Measurements from ENCODE around the gene ANKRD35. TPM values are rescaled to one million over a fixed set of nuclear protein-coding genes. Genes with fewer than 3 reads are reported as not detected.
A peak's percentile ranks its signal among the peaks of the same experiment; 100 is the strongest.

ANKRD35 gene
- total RNA-seq, 3 donors from 2014 or later (not counting 1 experiment from before 2014, with no cell fraction given): 0.14 to 0.23 (median 0.23) TPM

DNA sequence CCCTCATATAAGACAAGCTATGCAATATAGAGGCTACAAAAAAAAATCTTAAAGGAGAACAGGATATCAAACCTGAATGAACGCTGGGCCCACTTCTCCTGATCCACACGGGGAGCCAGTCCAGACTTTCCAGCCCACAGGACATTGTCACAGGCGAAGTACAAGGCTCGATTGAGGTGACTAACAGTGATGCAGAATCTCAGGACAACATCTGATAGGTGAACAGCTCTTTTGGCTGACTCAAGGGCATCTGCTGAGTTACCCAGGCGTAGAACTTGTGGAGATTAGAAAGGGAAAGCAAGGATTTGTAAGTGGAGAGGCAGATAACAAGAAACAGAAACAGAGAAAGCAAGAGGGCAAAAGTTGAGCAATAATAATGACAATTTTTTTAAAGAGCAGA, 31.1 kb upstream of the ANKRD35 start:
- Histone ChIP-seq H3K4me1 (ENCODE audit: control insufficient read depth, insufficient read depth, low read length) (peaks cover 22% of the 10 kb centered on the region), H3K36me3 (ENCODE audit: control insufficient read depth, insufficient read depth, low read length) (peaks cover 32% of the 10 kb centered on the region), H3K27me3 (ENCODE audit: control insufficient read depth, insufficient read depth, low read length) (no peaks in the 10 kb centered on the region), H3K9me3 (ENCODE audit: control insufficient read depth, insufficient read depth, low read length) (no peaks in the 10 kb centered on the region), H3K27ac (ENCODE audit: low read length) (no peak overlapping the region), H3K4me3 (ENCODE audit: low read length) (no peak overlapping the region)
- no peaks in the 10 kb centered on the region for H3K27me3 Mint-ChIP-seq (ENCODE audit: low read depth in 2 of 2)
- peak overlapping the region; percentile 95 for H3K4me3 Mint-ChIP-seq
- ATAC-seq: no peak
- 95% methylated on average over 5 of the region's 5 CpGs for WGBS (ENCODE audit: insufficient coverage)
- TF ChIP-seq, protein P1, sequence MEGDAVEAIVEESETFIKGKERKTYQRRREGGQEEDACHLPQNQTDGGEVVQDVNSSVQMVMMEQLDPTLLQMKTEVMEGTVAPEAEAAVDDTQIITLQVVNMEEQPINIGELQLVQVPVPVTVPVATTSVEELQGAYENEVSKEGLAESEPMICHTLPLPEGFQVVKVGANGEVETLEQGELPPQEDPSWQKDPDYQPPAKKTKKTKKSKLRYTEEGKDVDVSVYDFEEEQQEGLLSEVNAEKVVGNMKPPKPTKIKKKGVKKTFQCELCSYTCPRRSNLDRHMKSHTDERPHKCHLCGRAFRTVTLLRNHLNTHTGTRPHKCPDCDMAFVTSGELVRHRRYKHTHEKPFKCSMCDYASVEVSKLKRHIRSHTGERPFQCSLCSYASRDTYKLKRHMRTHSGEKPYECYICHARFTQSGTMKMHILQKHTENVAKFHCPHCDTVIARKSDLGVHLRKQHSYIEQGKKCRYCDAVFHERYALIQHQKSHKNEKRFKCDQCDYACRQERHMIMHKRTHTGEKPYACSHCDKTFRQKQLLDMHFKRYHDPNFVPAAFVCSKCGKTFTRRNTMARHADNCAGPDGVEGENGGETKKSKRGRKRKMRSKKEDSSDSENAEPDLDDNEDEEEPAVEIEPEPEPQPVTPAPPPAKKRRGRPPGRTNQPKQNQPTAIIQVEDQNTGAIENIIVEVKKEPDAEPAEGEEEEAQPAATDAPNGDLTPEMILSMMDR (IDR thresholded peaks at IDR 0.05): no peak
- H3K27ac Mint-ChIP-seq: peak overlapping the region; percentile 58 to 92
- H3K36me3 Mint-ChIP-seq: peaks cover 20% of the 10 kb centered on the region
- peaks cover 33 to 43% of the 10 kb centered on the region in 2 donors for H3K4me1 Mint-ChIP-seq
- DNase-seq: no peak
- intact Hi-C loops (cut with micrococcal nuclease): no loop called here
- H3K9me3 Mint-ChIP-seq: no peaks in the 10 kb centered on the region

DNA sequence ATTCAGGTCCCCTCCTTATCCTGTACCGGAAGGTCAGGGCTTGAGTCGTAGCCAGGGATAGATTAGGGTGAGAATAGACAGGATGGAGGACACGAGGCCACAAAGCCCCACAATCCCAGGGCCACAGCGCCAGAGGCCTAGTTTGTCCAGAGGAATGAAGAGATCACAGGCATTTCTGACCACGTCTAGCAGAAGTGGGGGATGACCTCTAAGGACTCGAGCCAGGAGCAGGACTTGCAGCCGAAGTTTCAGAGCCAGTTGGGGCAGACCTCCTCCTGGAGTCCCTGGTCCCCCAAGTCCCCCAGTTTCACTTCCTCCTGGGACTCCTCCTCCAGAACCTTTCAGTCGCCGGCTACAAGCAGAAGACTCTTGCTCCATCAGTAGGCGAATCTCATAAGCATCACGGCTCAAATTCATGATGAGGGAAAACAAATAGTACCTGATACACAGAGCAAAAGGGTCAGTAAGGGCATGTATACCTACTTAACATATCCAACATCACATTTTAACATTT, 26.5 kb upstream of the ANKRD35 start:
- peaks cover 20% of the 10 kb centered on the region for H3K36me3 Mint-ChIP-seq
- no peak overlapping the region for H3K27ac Mint-ChIP-seq
- intact Hi-C loops (cut with micrococcal nuclease): no loop called here

DNA sequence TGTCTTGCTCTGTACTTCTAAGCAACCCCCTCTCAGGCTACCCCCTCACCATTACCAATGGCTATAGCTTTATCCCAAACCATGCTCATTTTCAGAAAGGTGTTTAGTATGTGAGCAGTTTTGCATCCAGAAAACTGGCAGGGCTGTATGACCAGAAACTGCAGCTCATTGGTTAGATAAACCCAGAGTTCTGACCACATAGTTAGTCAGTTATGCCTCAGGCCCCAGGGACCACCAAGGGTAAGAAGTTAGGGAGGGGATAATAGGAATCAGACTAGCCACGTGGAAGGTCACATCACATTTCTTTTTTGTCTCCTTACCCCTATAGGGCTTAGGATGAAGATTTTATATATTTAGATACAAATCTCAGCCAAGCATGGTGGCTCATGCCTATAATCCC, 23.0 kb upstream of the ANKRD35 start:
- peaks cover 7% of the 10 kb centered on the region for H3K36me3 Mint-ChIP-seq
- WGBS (ENCODE audit: insufficient coverage): no CpG with 5 or more reads among the region's 1 CpG
- intact Hi-C loops (cut with micrococcal nuclease): no loop called here
- Histone ChIP-seq H3K27ac (ENCODE audit: low read length) (no peak overlapping the region), H3K9me3 (ENCODE audit: control insufficient read depth, insufficient read depth, low read length) (no peaks in the 10 kb centered on the region), H3K27me3 (ENCODE audit: control insufficient read depth, insufficient read depth, low read length) (no peaks in the 10 kb centered on the region), H3K4me3 (ENCODE audit: low read length) (no peak overlapping the region), H3K4me1 (ENCODE audit: control insufficient read depth, insufficient read depth, low read length) (peaks cover 3% of the 10 kb centered on the region), H3K36me3 (ENCODE audit: control insufficient read depth, insufficient read depth, low read length) (peaks cover 22% of the 10 kb centered on the region)
- no peak for DNase-seq
- H3K27ac Mint-ChIP-seq: no peak overlapping the region
- no peak for ATAC-seq
- H3K27me3 Mint-ChIP-seq (ENCODE audit: low read depth in 2 of 2): no peaks in the 10 kb centered on the region
- TF ChIP-seq, protein P1 (IDR thresholded peaks at IDR 0.05): no peak
- no peak overlapping the region for H3K4me3 Mint-ChIP-seq
- no peaks in the 10 kb centered on the region for H3K9me3 Mint-ChIP-seq
- peaks cover 2 to 6% of the 10 kb centered on the region in 2 donors for H3K4me1 Mint-ChIP-seq

More for the DNA sequence above, 26.5 kb upstream of the ANKRD35 start:
- Mint-ChIP-seq H3K4me1 (peaks cover 20 to 21% of the 10 kb centered on the region in 2 donors), H3K4me3 (no peak overlapping the region), H3K9me3 (no peaks in the 10 kb centered on the region), H3K27me3 (ENCODE audit: low read depth in 2 of 2) (no peaks in the 10 kb centered on the region)
- H3K27me3 ChIP-seq (ENCODE audit: control insufficient read depth, insufficient read depth, low read length): no peaks in the 10 kb centered on the region
- peaks cover 44% of the 10 kb centered on the region for H3K36me3 ChIP-seq (ENCODE audit: control insufficient read depth, insufficient read depth, low read length)
- H3K27ac ChIP-seq (ENCODE audit: low read length): no peak overlapping the region
- no peaks in the 10 kb centered on the region for H3K9me3 ChIP-seq (ENCODE audit: control insufficient read depth, insufficient read depth, low read length)
- ATAC-seq (no peak), DNase-seq (no peak)
- H3K4me1 ChIP-seq (ENCODE audit: control insufficient read depth, insufficient read depth, low read length): peaks cover 3% of the 10 kb centered on the region
- TF ChIP-seq, protein P1 (IDR thresholded peaks at IDR 0.05): no peak
- whole genome bisulfite sequencing (ENCODE audit: insufficient coverage): 79% methylated on average over 11 of the region's 11 CpGs
- H3K4me3 ChIP-seq (ENCODE audit: low read length): no peak overlapping the region

Measured in natural killer cell (primary cell).